Common myeloid progenitor, CD34-positive (primary cell): ENCODE data around the gene UBR1.
"Not testable (repeated sequence)": the region's sequence is repeated elsewhere in the genome, so short reads cannot be mapped to it uniquely, and the experiment has no call there.

ENCODE experiments used
- CTCF ChIA-PET: fragments of 350-600 bp; sonication (Branson Sonifier 250); formaldehyde crosslinking; loops from one replicate; lab custom pipeline; 2021; ENCODE audit warnings: antibody characterized with exemption; lab: Charles Lee
- POLR2A ChIA-PET: fragments of 350-600 bp; sonication (Branson Sonifier 250); formaldehyde crosslinking; loops from one replicate; lab custom pipeline; 2021; ENCODE audit warnings: antibody characterized with exemption; lab: Charles Lee
- DNase-seq, 3 donors: peaks; one replicate each; pipeline versions ENCODE4 v3.0.0 to v3.0.0-alpha.2; 2013
- H3K27ac ChIP-seq, 2 experiments: 1 replicate in 1 of 2; 2 replicates in 1 of 2; pipeline ENCODE4 v1.7.0; 2013; ENCODE audit warnings: inconsistent platforms in 2 of 2, low read length in 2 of 2, mild to moderate bottlenecking in 2 of 2, low read depth in 1 of 2, moderate library complexity in 1 of 2; ENCODE audit not compliant: severe bottlenecking in 2 of 2, insufficient read depth in 1 of 2, poor library complexity in 1 of 2
- H3K27me3 ChIP-seq, 5 experiments: replicated peaks in 2 of 5; 1 replicate in 3 of 5; 2 replicates in 2 of 5; pipeline versions ENCODE4 v1.6.1 to v1.7.0; 2013; ENCODE audit warnings: low read length in 4 of 5, mild to moderate bottlenecking in 2 of 5, moderate library complexity in 2 of 5, inconsistent platforms in 1 of 5; ENCODE audit not compliant: insufficient read depth in 5 of 5, control insufficient read depth in 4 of 5
- H3K36me3 ChIP-seq, 4 experiments: 1 replicate in 2 of 4; 2 replicates in 2 of 4; pipeline versions ENCODE4 v1.6.1 to v1.7.0; 2013; ENCODE audit warnings: low read length in 3 of 4, control low read depth in 1 of 4, mild to moderate bottlenecking in 1 of 4; ENCODE audit not compliant: control insufficient read depth in 4 of 4, insufficient read depth in 4 of 4
- H3K4me1 ChIP-seq, 4 experiments: 1 replicate in 3 of 4; 2 replicates in 1 of 4; pipeline versions ENCODE4 v1.6.1 to v1.7.1; 2013; ENCODE audit warnings: low read length in 3 of 4, mild to moderate bottlenecking in 3 of 4, control low read depth in 1 of 4, inconsistent platforms in 1 of 4, moderate library complexity in 1 of 4; ENCODE audit not compliant: control insufficient read depth in 4 of 4, insufficient read depth in 4 of 4; ENCODE audit errors: control extremely low read depth in 1 of 4
- H3K4me3 ChIP-seq, 7 experiments: 1 replicate in 4 of 7; 2 replicates in 3 of 7; pipeline versions ENCODE4 v1.5.1 to v1.7.0; 2013; ENCODE audit warnings: mild to moderate bottlenecking in 7 of 7, low read length in 6 of 7, moderate library complexity in 6 of 7, inconsistent platforms in 2 of 7, low read depth in 2 of 7, control low read depth in 1 of 7; ENCODE audit not compliant: insufficient read depth in 4 of 7, control insufficient read depth in 1 of 7; ENCODE audit errors: extremely low read depth in 1 of 7
- H3K9me3 ChIP-seq, 5 experiments: 1 replicate in 4 of 5; 2 replicates in 1 of 5; pipeline versions ENCODE4 v1.6.1 to v1.7.1; 2013; ENCODE audit warnings: low read length in 4 of 5, mild to moderate bottlenecking in 2 of 5, inconsistent platforms in 1 of 5, low read depth in 1 of 5, moderate library complexity in 1 of 5; ENCODE audit not compliant: control insufficient read depth in 4 of 5, insufficient read depth in 2 of 5; ENCODE audit errors: control extremely low read depth in 1 of 5
- WGBS: methylation state at CpG from one replicate; pipeline ENCODE4 v1.1.5; 2013; ENCODE audit not compliant: insufficient coverage; 5-methylcytosine and 5-hydroxymethylcytosine counted together

UBR1 gene

DNA sequence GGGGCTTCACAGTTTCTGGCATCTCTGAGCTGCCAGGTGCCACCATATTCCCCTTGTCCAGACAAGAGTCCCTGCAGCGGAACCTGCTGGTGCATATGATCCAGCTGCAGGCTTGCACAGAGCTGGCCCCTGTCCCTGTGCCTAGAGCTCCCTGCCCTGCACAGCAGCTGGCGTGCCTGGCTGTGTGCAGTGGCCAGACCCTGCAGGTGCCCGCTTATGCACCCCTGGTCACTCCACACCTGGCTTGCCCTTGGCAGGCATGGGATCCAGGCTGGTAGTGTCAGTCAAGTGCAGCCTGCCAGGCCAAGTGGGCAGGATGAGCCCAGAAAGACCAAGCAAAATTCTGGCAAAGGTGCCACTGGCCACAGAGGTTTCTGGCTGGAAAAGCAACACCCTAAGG lies 96.6 kb downstream of the UBR1 start:
- Histone ChIP-seq H3K27me3 (no peaks in the 10 kb centered on the region), H3K9me3 (peaks cover 4 to 21% (median 9%) of the 10 kb centered on the region in 5 experiments), H3K4me1 (no peaks in the 10 kb centered on the region), H3K36me3 (peaks cover 22 to 59% (median 39%) of the 10 kb centered on the region in 4 experiments), H3K4me3 (no peak overlapping the region), H3K27ac (no peak overlapping the region)
- WGBS = 100% methylated on average over 3 of the region's 3 CpGs
- no peak for DNase-seq
- CTCF ChIA-PET = interaction anchor here (0.9 kb wide), 1 partner anchor 15 kb away, joined by 3 read pairs; no protein-coding TSS in a partner anchor
- POLR2A ChIA-PET = no interaction called here

DNA sequence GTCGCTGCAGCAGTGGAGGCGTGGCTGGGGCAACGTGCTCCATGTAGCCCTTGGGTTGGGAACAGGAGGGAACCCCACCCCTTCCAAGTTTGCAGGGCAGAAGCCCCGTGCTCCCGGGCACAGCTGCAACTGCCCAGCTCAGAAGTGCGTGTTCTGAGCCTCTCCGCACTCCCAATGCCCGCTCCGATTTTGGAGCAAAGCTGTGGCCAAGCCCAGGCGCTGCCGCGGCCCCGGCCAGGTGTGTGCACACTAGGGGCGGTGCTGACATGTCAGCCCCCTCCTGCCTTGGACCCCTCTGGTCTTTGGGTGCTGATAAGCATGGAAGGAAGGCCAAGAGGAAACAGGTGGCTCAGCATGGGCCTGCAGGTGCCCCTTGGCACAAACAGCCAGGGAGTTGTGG lies 97.7 kb downstream of the UBR1 start:
- Histone ChIP-seq H3K4me1 (no peaks in the 10 kb centered on the region), H3K36me3 (peaks cover 22 to 61% (median 44%) of the 10 kb centered on the region in 4 experiments), H3K4me3 (no peak overlapping the region), H3K27ac (no peak overlapping the region), H3K9me3 (peaks cover 4 to 21% (median 9%) of the 10 kb centered on the region in 5 experiments), H3K27me3 (no peaks in the 10 kb centered on the region)
- ChIA-PET CTCF (interaction anchor here (0.9 to 1.1 kb wide), 2 partner anchors 9 to 10 kb away, joined by 3 to 4 read pairs; no protein-coding TSS in a partner anchor), POLR2A (no interaction called here)
- no peak for DNase-seq
- over 99% methylated on average over 9 of the region's 14 CpGs for WGBS

DNA sequence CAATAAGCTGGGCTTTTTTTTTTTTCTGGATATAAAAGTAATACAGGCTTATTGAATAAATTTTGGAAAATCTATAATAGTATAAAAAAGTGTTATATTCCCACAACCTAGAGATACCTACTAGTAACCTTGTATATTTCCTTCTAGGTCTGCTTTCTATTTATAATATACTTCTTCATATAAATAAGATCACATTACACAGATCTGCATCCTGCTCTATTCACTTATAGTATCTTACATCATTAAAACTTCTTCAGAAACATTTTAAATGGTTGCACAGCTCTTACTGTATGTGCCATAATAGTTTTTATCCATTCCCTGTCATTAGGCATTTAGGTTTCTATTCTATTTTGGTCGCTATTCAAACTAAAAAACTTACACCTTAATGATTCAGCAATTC lies 98.3 kb downstream of the UBR1 start:
- no peak overlapping the region for H3K27ac ChIP-seq
- H3K4me3 ChIP-seq = no peak overlapping the region
- no peak for DNase-seq
- no CpG with 5 or more reads among the region's 1 CpG for WGBS
- no peaks in the 10 kb centered on the region for H3K27me3 ChIP-seq
- H3K9me3 ChIP-seq = peaks cover 4 to 21% (median 9%) of the 10 kb centered on the region in 5 experiments
- POLR2A ChIA-PET = no interaction called here
- CTCF ChIA-PET = interaction anchor here (0.9 kb wide), 1 partner anchor 10 kb away, joined by 3 read pairs; no protein-coding TSS in a partner anchor
- peaks cover 22 to 61% (median 45%) of the 10 kb centered on the region in 4 experiments for H3K36me3 ChIP-seq
- no peaks in the 10 kb centered on the region for H3K4me1 ChIP-seq

DNA sequence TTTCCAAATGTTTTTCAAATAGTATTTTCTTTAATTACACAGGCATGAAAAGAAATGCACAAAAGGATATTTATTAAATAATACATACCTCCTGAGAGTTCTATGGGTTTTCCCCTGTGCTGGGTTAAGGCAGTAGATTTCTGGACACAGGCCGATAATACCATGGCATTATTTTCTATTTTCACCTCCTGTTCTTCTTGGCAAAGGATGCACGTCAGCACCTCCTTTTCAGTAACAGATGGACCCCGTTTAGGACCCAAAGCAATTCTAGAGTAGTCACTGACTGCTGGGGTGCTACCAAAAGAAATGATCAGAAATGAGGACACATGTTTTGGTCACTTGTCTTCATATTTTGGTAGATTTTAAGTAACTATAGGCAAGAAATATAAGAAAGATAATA lies 98.8 kb downstream of the UBR1 start:
- Histone ChIP-seq H3K9me3 (peaks cover 4 to 21% (median 9%) of the 10 kb centered on the region in 5 experiments), H3K4me1 (no peaks in the 10 kb centered on the region), H3K4me3 (no peak overlapping the region), H3K36me3 (peaks cover 25 to 65% (median 43%) of the 10 kb centered on the region in 4 experiments), H3K27me3 (no peaks in the 10 kb centered on the region), H3K27ac (no peak overlapping the region)
- WGBS = 96% methylated on average over 3 of the region's 3 CpGs
- ChIA-PET POLR2A (no interaction called here), CTCF (interaction anchor here (0.9 kb wide), 1 partner anchor 11 kb away, joined by 3 read pairs; no protein-coding TSS in a partner anchor)
- DNase-seq = no peak

DNA sequence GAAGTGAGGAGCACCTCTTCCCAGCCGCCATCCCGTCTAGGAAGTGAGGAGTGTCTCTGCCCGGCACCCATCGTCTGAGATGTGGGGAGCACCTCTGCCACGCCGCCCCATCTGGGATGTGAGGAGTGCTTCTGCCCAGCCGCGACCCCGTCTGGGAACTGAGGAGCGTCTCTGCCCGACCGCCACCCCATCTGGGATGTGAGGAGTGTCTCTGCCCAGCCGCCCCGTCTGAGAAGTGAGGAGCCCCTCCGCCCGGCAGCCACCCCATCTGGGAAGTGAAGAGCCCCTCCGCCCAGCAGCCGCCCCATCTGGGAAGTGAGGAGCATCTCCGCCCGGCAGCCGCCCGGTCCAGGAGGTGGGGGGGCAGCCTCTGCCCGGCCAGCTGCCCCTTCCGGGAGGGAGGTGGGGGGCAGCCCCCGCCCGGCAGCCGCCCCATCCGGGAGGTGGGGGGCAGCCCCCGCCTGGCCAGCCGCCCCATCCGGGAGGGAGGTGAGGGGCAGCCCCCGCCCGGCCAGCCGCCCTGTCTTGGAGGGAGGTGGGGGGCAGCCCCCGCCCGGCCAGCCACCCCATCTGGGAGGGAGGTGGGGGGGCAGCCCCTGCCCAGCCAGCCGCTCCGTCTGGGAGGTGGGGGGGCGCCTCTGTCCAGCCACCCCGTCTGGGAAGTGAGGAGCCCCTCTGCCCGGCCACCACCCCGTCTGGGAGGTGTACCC lies 100.8 kb downstream of the UBR1 start:
- H3K36me3 ChIP-seq = peaks cover 25 to 57% (median 38%) of the 10 kb centered on the region in 4 experiments
- H3K4me1 ChIP-seq, H3K27ac ChIP-seq, POLR2A ChIA-PET, CTCF ChIA-PET, H3K27me3 ChIP-seq, H3K4me3 ChIP-seq, DNase-seq: not testable (repeated sequence)
- WGBS = 93% methylated on average over 11 of the region's 42 CpGs
- H3K9me3 ChIP-seq = peaks cover 4 to 21% (median 9%) of the 10 kb centered on the region in 5 experiments

DNA sequence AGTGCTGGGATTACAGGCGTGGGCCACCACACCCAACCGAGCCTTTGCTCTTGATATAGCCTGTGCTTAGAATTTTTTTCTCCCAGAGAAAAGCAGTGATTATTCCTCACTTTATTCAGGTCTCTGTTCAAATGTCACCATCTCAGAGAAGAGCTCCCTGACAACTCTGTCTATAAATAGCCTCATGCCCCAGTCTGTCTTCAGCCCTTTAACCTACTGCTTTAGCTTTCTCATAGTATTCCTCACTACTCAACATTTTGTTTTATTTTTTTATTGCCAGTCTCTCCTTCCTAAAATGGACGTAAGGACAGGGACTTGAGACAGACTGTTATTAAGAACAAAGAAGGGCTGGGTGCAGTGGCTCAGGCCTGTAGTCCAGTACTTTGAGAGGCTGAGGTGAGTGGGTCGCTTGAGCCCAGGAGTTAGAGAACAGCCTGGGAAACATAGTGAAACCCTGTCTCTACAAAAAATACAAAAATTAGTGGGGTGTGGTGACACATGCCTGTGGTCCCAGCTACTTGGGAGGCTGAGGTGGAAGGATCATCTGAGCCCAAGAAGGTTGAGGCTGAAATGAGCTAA lies 106.5 kb downstream of the UBR1 start:
- ChIA-PET POLR2A (no interaction called here), CTCF (interaction anchor here (1.0 to 1.2 kb wide), 2 partner anchors 9 to 16 kb away, joined by 3 to 4 read pairs; no protein-coding TSS in a partner anchor)
- no peak overlapping the region for H3K27ac ChIP-seq
- H3K27me3 ChIP-seq = no peaks in the 10 kb centered on the region
- H3K4me1 ChIP-seq = no peaks in the 10 kb centered on the region
- H3K4me3 ChIP-seq = no peak overlapping the region
- no peaks in the 10 kb centered on the region for H3K9me3 ChIP-seq
- no peak for DNase-seq
- 100% methylated on average over 3 of the region's 4 CpGs for WGBS
- H3K36me3 ChIP-seq = peaks cover 10 to 41% (median 15%) of the 10 kb centered on the region in 4 experiments

DNA sequence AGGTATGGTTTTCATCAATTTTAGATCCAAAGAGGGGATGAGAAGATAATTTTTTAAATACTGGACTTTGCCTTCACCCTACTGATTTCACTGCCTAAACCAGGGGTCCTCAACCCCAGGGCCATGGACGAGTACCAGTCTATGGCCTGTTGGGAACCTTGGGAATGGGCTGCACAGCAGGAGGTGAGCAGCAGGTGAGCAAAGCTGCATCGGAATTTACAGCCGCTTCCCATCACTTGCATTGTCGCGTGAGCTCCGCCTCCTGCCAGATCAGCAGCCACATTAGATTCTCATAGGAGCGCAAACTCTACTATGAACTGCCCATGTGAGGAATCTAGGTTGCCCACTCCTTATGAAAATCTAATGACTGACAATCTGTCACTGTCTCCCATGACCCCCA lies 109.0 kb downstream of the UBR1 start:
- Histone ChIP-seq H3K27me3 (no peaks in the 10 kb centered on the region), H3K4me3 (no peak overlapping the region), H3K27ac (no peak overlapping the region), H3K9me3 (no peaks in the 10 kb centered on the region), H3K36me3 (peaks cover 6 to 23% (median 12%) of the 10 kb centered on the region in 4 experiments), H3K4me1 (peaks cover 0 to 9% (median 2%) of the 10 kb centered on the region in 4 experiments)
- ChIA-PET CTCF (no interaction called here), POLR2A (interaction anchor here (0.6 kb wide), 1 partner anchor 176 kb away, joined by 4 read pairs; no protein-coding TSS in a partner anchor)
- DNase-seq = no peak
- 98% methylated on average over 7 of the region's 7 CpGs for WGBS
